Measurements from ENCODE around the gene KREMEN1. TPM values are rescaled to one million over a fixed set of nuclear protein-coding genes. Genes with fewer than 3 reads are reported as not detected.

Gene KREMEN1
- total and polyA plus RNA-seq, 2 donors (not counting 1 experiment from before 2014, with no cell fraction given): 0.01 TPM; not detected in 1

DNA sequence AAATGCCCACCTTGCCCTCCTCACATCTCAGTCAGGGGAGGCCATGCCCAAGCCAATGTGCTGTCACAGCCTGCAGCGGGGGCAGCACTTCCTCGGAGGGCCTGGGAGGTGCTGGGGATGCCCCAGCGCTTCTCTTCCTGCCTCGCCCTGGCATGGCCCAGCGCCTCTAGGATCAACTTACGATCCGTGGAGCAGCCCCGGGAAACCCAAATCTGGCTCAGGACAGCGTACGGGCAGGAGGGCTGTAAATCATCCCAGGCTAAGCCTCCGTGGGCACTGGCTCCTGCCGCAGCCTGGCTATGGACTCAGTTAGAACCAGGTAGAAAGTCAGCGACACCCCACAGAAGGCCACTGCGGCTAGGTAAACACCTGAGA is 71.9 kb downstream of the KREMEN1 start:
- Mint-ChIP-seq H3K4me1 (no peaks in the 10 kb centered on the region), H3K9me3 (ENCODE audit: insufficient read depth) (no peaks in the 10 kb centered on the region), H3K4me3 (no peak overlapping the region), H3K27me3 (peaks cover 32% of the 10 kb centered on the region), H3K27ac (no peak overlapping the region)
- Histone ChIP-seq H3K27me3 (replicated peaks in 1 of 4; ENCODE audit: control extremely low read depth in 1 of 4, control insufficient read depth in 3 of 4, insufficient read depth in 4 of 4, low read length in 3 of 4) (peaks cover 0 to 10% (median 4%) of the 10 kb centered on the region in 4 experiments), H3K9ac (ENCODE audit: low read length) (no peak overlapping the region), H3K27ac (ENCODE audit: low read length in 2 of 2) (no peak overlapping the region), H3K4me2 (replicated peaks; ENCODE audit: low read depth, low read length, poor library complexity, severe bottlenecking) (no peak overlapping the region), H4K20me1 (ENCODE audit: control insufficient read depth, insufficient read depth, low read length, poor library complexity, severe bottlenecking) (no peaks in the 10 kb centered on the region), H3K79me2 (ENCODE audit: control insufficient read depth, insufficient read depth, low read length) (no peaks in the 10 kb centered on the region), H3K4me3 (ENCODE audit: control extremely low read depth in 1 of 5, extremely low read depth in 1 of 5, insufficient read depth in 1 of 5, low read depth in 2 of 5, low read length in 4 of 5) (no peak overlapping the region), H3K36me3 (replicated peaks in 1 of 2; ENCODE audit: control extremely low read depth in 1 of 2, control insufficient read depth in 1 of 2, extremely low read depth in 1 of 2, insufficient read depth in 2 of 2, low read length in 1 of 2) (no peaks in the 10 kb centered on the region), H2AFZ (ENCODE audit: insufficient read depth, low read depth, low read length, poor library complexity, severe bottlenecking) (no peak overlapping the region), H3K4me1 (ENCODE audit: control insufficient read depth in 2 of 2, insufficient read depth in 2 of 2, low read length in 2 of 2) (no peaks in the 10 kb centered on the region), H3K9me3 (ENCODE audit: control extremely low read depth in 1 of 3, control insufficient read depth in 2 of 3, insufficient read depth in 1 of 3, low read length in 2 of 3) (peaks cover 0 to 2% (median 0%) of the 10 kb centered on the region in 3 donors)
- 92% methylated on average over 14 of the region's 14 CpGs for WGBS (ENCODE audit: insufficient coverage)
- intact Hi-C loops (cut with micrococcal nuclease): no loop called here
- DNase-seq: no peak
- ChIA-PET POLR2A (no interaction called here), CTCF (no interaction called here)
- no peak for ATAC-seq (ENCODE audit: low read depth)
- TF ChIP-seq, protein P1, sequence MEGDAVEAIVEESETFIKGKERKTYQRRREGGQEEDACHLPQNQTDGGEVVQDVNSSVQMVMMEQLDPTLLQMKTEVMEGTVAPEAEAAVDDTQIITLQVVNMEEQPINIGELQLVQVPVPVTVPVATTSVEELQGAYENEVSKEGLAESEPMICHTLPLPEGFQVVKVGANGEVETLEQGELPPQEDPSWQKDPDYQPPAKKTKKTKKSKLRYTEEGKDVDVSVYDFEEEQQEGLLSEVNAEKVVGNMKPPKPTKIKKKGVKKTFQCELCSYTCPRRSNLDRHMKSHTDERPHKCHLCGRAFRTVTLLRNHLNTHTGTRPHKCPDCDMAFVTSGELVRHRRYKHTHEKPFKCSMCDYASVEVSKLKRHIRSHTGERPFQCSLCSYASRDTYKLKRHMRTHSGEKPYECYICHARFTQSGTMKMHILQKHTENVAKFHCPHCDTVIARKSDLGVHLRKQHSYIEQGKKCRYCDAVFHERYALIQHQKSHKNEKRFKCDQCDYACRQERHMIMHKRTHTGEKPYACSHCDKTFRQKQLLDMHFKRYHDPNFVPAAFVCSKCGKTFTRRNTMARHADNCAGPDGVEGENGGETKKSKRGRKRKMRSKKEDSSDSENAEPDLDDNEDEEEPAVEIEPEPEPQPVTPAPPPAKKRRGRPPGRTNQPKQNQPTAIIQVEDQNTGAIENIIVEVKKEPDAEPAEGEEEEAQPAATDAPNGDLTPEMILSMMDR (IDR thresholded peaks at IDR 0.05): no peak

DNA sequence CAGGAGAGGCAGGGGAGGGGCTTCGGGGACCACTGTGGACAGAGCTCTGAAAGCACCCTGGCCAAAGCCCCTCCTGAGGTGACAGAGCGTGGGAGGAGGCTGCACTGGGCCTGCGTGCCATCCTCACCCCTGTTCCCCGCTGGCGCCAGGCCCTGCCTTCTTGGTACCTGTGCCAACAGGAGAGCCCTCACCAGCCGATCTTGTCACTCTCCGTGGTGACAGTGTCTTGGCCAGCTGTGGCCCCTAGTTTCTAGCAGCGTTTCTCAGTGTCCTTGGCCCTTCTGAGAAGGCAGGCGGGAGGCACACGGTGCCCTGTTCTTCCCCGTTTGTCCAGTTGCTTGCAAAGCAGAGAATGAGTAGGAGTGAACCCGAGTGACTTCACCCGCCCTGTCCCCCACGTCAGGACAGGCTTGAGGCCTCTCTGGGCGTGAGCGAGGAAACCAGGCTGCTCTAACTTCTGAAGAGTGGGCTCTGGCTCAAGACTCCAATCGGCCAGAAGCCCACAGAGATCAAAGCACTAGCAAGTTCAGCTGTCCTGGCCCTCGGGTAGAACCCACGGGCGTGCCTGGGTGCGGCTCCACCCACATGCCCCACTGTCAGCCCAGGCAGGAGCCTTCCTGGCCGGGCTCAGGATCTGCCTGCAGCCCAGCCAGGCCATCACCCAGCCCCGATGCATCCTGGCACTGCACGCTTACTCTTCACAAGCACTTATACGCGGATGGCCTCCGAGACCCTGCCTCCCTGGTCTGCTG is 72.7 kb downstream of the KREMEN1 start:
- Histone ChIP-seq H2AFZ (ENCODE audit: insufficient read depth, low read depth, low read length, poor library complexity, severe bottlenecking) (no peak overlapping the region), H3K36me3 (replicated peaks in 1 of 2; ENCODE audit: control extremely low read depth in 1 of 2, control insufficient read depth in 1 of 2, extremely low read depth in 1 of 2, insufficient read depth in 2 of 2, low read length in 1 of 2) (no peaks in the 10 kb centered on the region), H3K27ac (ENCODE audit: low read length in 2 of 2) (no peak overlapping the region), H3K4me1 (ENCODE audit: control insufficient read depth in 2 of 2, insufficient read depth in 2 of 2, low read length in 2 of 2) (no peaks in the 10 kb centered on the region), H3K27me3 (replicated peaks in 1 of 4; ENCODE audit: control extremely low read depth in 1 of 4, control insufficient read depth in 3 of 4, insufficient read depth in 4 of 4, low read length in 3 of 4) (peaks cover 0 to 10% (median 4%) of the 10 kb centered on the region in 4 experiments), H3K4me3 (ENCODE audit: control extremely low read depth in 1 of 5, extremely low read depth in 1 of 5, insufficient read depth in 1 of 5, low read depth in 2 of 5, low read length in 4 of 5) (no peak overlapping the region), H3K4me2 (replicated peaks; ENCODE audit: low read depth, low read length, poor library complexity, severe bottlenecking) (no peak overlapping the region), H3K79me2 (ENCODE audit: control insufficient read depth, insufficient read depth, low read length) (no peaks in the 10 kb centered on the region), H4K20me1 (ENCODE audit: control insufficient read depth, insufficient read depth, low read length, poor library complexity, severe bottlenecking) (no peaks in the 10 kb centered on the region), H3K9me3 (ENCODE audit: control extremely low read depth in 1 of 3, control insufficient read depth in 2 of 3, insufficient read depth in 1 of 3, low read length in 2 of 3) (peaks cover 0 to 2% (median 0%) of the 10 kb centered on the region in 3 donors), H3K9ac (ENCODE audit: low read length) (no peak overlapping the region)
- POLR2A ChIA-PET: no interaction called here
- 90% methylated on average over 27 of the region's 27 CpGs for WGBS (ENCODE audit: insufficient coverage)
- intact Hi-C loops (cut with micrococcal nuclease): no loop called here
- H3K4me1 Mint-ChIP-seq: no peaks in the 10 kb centered on the region
- no peak overlapping the region for H3K4me3 Mint-ChIP-seq
- no peak overlapping the region for H3K27ac Mint-ChIP-seq
- DNase-seq (no peak), ATAC-seq (ENCODE audit: low read depth) (no peak)
- TF ChIP-seq EZH2 (IDR thresholded peaks at IDR 0.05; ENCODE audit: borderline replicate concordance, insufficient read depth, low read depth, low read length, poor library complexity, severe bottlenecking): no peak
- TF ChIP-seq, protein P1 (IDR thresholded peaks at IDR 0.05): no peak
- CTCF ChIA-PET: no interaction called here
- H3K9me3 Mint-ChIP-seq (ENCODE audit: insufficient read depth): no peaks in the 10 kb centered on the region
- peaks cover 33% of the 10 kb centered on the region for H3K27me3 Mint-ChIP-seq
